Adrenal gland (tissue), 5 donors: ENCODE measurements around the gene METTL16.

Experiments used
- POLR2A ChIP-seq, 2 donors: fragments of 450-650 bp; IDR thresholded peaks; one replicate each; pipeline ENCODE4 v1.6.1; 2017; ENCODE audit warnings: antibody characterized with exemption in 2 of 2, mild to moderate bottlenecking in 2 of 2, moderate library complexity in 1 of 2
- TF ChIP-seq, protein P1 (sequence below), 6 experiments: fragments of 450-650 bp in 4 of 6; fragments of 200-600 bp in 2 of 6; sonication (generic) in 1 of 6; IDR thresholded peaks; 1 replicate in 5 of 6; 2 replicates in 1 of 6; pipeline versions ENCODE4 v1.5.1 to v1.8.0; 2016 to 2021; ENCODE audit warnings: antibody characterized with exemption in 6 of 6, mild to moderate bottlenecking in 2 of 6, moderate library complexity in 1 of 6
- donor health status: DM: no; HTN: no; CAD: no.

- TF ChIP-seq, protein P1, sequence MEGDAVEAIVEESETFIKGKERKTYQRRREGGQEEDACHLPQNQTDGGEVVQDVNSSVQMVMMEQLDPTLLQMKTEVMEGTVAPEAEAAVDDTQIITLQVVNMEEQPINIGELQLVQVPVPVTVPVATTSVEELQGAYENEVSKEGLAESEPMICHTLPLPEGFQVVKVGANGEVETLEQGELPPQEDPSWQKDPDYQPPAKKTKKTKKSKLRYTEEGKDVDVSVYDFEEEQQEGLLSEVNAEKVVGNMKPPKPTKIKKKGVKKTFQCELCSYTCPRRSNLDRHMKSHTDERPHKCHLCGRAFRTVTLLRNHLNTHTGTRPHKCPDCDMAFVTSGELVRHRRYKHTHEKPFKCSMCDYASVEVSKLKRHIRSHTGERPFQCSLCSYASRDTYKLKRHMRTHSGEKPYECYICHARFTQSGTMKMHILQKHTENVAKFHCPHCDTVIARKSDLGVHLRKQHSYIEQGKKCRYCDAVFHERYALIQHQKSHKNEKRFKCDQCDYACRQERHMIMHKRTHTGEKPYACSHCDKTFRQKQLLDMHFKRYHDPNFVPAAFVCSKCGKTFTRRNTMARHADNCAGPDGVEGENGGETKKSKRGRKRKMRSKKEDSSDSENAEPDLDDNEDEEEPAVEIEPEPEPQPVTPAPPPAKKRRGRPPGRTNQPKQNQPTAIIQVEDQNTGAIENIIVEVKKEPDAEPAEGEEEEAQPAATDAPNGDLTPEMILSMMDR (IDR thresholded peaks at IDR 0.05), result no peak
- no peak for TF ChIP-seq POLR2A (IDR thresholded peaks at IDR 0.05)
Observed at GRCh38 chr17:2484876-2485275, 26.8 kb downstream of the METTL16 start.
